ENCODE results near the gene SLC25A11. TPM values are rescaled to one million over a fixed set of nuclear protein-coding genes. Genes with fewer than 3 reads are reported as not detected.

The SLC25A11 gene
- total and polyA plus RNA-seq, 3 experiments from 2014 or later, result 85.1 to 101 (median 90.0) TPM

DNA sequence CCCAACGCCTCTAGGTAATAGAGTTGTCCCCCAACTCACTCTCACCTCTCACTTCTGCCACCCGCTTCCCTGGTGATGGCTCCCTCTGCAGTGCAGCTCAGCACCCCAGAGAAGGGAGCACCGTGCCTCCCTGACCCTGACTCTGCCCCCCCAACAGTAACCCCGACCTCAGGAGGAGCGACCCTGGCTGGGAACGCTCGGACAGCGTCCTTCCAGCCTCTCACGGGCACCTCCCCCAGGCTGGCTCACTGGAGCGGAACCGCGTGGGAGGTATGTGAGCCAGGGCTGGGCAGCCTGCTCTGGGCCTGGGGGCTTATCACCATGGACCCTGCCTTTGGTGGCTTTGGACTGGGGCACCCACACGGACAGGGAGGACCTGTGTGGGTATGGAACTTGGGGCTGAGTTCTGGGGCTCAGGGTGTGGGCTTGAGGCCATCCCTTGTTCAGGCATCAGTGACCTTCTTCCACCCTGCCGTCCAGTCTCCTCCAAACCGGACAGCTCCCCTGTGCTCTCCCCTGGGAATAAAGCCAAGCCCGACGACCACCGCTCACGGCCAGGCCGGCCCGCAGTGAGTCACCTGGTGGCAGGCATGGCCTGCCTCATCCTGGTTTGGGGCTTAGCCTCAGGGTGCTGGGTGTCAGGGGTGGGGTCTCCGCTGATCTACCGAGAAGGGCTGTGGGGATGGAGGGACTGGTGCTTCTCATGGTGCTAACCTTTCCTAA lies 47.2 kb downstream of the SLC25A11 start:
- no peaks in the 10 kb centered on the region for H3K9me3 ChIP-seq (ENCODE audit: low read length)
- H3K27ac ChIP-seq (ENCODE audit: low read depth, low read length), result no peak overlapping the region
- no peaks in the 10 kb centered on the region for H3K27me3 ChIP-seq (ENCODE audit: insufficient read depth, low read length, poor library complexity, severe bottlenecking)
- H3K36me3 ChIP-seq (ENCODE audit: insufficient read depth, low read length), result peaks cover 53% of the 10 kb centered on the region
- Mint-ChIP-seq H3K27me3 (peaks cover 0 to 2% of the 10 kb centered on the region in 2 donors), H3K9me3 (no peaks in the 10 kb centered on the region), H3K4me1 (peaks cover 2 to 5% (median 4%) of the 10 kb centered on the region in 3 donors), H3K4me3 (no peak overlapping the region), H3K36me3 (peaks cover 4 to 83% (median 7%) of the 10 kb centered on the region in 3 donors), H3K27ac (no peak overlapping the region)
- DNase-seq, result peak in 1 of 5 donors; percentile 46
- POLR2A ChIA-PET, result interaction anchor here (0.5 to 0.6 kb wide), 2 partner anchors 22 to 64 kb away, joined by 3 to 5 read pairs; no protein-coding TSS in a partner anchor
- H3K4me1 ChIP-seq (ENCODE audit: insufficient read depth, low read length), result no peaks in the 10 kb centered on the region
- H3K4me3 ChIP-seq (ENCODE audit: low read length), result no peak overlapping the region
- CTCF ChIA-PET, result interaction anchor here (1.4 to 6.5 kb wide), 4 partner anchors 8 to 183 kb away, joined by 3 to 34 read pairs (median 5); partner anchors contain the start of genes ARRB2 and CHRNE

DNA sequence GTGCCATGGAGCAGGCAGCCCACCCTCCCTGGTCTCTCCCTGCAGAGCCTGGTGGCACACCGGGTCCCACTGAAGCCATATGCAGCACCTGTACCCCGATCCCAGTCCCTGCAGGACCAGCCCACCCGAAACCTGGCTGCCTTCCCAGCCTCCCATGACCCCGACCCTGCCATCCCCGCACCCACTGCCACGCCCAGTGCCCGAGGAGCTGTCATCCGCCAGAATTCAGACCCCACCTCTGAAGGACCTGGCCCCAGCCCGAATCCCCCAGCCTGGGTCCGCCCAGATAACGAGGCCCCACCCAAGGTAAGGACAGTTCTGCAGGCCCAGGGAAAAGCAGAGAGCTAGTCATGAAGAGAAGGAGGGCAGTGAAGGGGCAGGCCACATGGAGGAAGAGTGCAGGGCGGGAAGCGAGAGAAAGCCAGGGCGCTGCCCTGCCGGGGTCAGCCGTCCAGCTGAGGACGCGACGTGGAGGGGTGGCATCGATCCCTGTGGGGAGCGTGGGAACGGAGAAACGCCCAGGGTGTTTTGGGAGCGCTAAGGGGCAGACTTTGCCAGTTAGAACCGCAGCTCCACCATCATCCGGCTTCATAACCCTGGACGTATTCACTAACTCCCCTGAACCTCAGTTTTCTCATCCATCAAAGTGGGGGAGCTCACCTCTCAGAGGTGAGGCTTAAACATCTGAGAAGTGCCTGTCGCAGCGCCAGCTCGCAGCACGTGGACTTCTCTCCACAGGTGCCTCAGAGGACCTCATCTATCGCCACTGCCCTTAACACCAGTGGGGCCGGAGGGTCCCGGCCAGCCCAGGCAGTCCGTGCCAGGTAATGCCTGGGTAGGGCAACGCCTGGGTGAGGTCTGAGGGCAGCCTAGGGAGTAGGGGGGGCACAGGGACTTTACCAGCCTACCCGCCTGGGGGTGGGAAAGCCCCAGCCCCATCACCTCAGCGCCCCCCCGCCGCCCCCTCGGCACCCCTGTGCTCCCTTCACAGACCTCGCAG lies 48.1 kb downstream of the SLC25A11 start:
- Mint-ChIP-seq H3K36me3 (peaks cover 4 to 86% (median 10%) of the 10 kb centered on the region in 3 donors), H3K9me3 (no peaks in the 10 kb centered on the region), H3K4me1 (peaks cover 2 to 5% (median 4%) of the 10 kb centered on the region in 3 donors), H3K4me3 (no peak overlapping the region), H3K27ac (peak overlapping the region in 2 of 8 donors; percentile 32 to 77), H3K27me3 (peaks cover 0 to 3% of the 10 kb centered on the region in 2 donors)
- Histone ChIP-seq H3K36me3 (ENCODE audit: insufficient read depth, low read length) (peaks cover 57% of the 10 kb centered on the region), H3K4me3 (ENCODE audit: low read length) (no peak overlapping the region), H3K27ac (ENCODE audit: low read depth, low read length) (no peak overlapping the region), H3K27me3 (ENCODE audit: insufficient read depth, low read length, poor library complexity, severe bottlenecking) (no peaks in the 10 kb centered on the region), H3K9me3 (ENCODE audit: low read length) (no peaks in the 10 kb centered on the region), H3K4me1 (ENCODE audit: insufficient read depth, low read length) (no peaks in the 10 kb centered on the region)
- peak in 1 of 5 donors; percentile 48 for DNase-seq
- CTCF ChIA-PET, result interaction anchor here (0.9 to 6.5 kb wide), 7 partner anchors 7 to 325 kb away, joined by 3 to 34 read pairs (median 4); partner anchors contain the start of genes ARRB2, C17orf107, CHRNE and PELP1
- POLR2A ChIA-PET, result interaction anchor here (1.1 kb wide), 1 partner anchor 182 kb away, joined by 3 read pairs; the partner anchor contains the start of gene ARRB2

DNA sequence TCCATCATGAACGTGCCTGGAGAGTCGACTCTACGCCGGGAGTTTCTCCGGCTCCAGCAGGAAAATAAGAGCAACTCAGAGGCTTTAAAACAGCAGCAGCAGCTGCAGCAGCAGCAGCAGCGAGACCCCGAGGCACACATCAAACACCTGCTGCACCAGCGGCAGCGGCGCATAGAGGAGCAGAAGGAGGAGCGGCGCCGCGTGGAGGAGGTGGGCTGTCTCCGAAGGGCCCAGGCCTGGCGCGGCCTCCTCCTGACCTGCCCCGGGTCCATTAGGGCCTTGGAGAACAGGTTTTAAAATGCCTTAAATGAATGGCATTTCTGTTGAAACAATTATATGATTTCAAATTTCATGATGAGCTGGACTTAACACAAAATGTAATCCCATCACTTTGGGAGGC lies 52.3 kb downstream of the SLC25A11 start:
- no peak overlapping the region for H3K4me3 Mint-ChIP-seq
- peaks cover 4 to 80% (median 10%) of the 10 kb centered on the region in 3 donors for H3K36me3 Mint-ChIP-seq
- H3K27me3 Mint-ChIP-seq, result peaks cover 0 to 3% of the 10 kb centered on the region in 2 donors

More for the DNA sequence above, 52.3 kb downstream of the SLC25A11 start:
- H3K27ac Mint-ChIP-seq, result peak overlapping the region in 1 of 8 donors; percentile 43
- Histone ChIP-seq H3K27ac (ENCODE audit: low read depth, low read length) (no peak overlapping the region), H3K27me3 (ENCODE audit: insufficient read depth, low read length, poor library complexity, severe bottlenecking) (no peaks in the 10 kb centered on the region), H3K36me3 (ENCODE audit: insufficient read depth, low read length) (peaks cover 55% of the 10 kb centered on the region), H3K9me3 (ENCODE audit: low read length) (no peaks in the 10 kb centered on the region), H3K4me3 (ENCODE audit: low read length) (no peak overlapping the region), H3K4me1 (ENCODE audit: insufficient read depth, low read length) (no peaks in the 10 kb centered on the region)
- no peaks in the 10 kb centered on the region for H3K9me3 Mint-ChIP-seq
- DNase-seq, result no peak
- peaks cover 2 to 5% (median 4%) of the 10 kb centered on the region in 3 donors for H3K4me1 Mint-ChIP-seq
- ChIA-PET POLR2A (interaction anchor here (0.6 to 1.6 kb wide), 2 partner anchors 22 to 178 kb away, joined by 4 to 6 read pairs; no protein-coding TSS in a partner anchor), CTCF (interaction anchor here (1.1 to 6.5 kb wide), 4 partner anchors 98 to 321 kb away, joined by 3 to 34 read pairs (median 10); partner anchors contain the start of genes ARRB2 and GLTPD2)

Other genes starting within 250 kb of the SLC25A11 start
- 10 to 100 TPM; 95.6 to 99.2 TPM for gene PELP1, start 235.9 kb downstream of the SLC25A11 start, total RNA-seq
- 12.6 TPM for gene PELP1, start 235.9 kb downstream of the SLC25A11 start, polyA plus RNA-seq
- 100 to 1,000 TPM; 170 to 172 TPM for gene ARRB2, start 229.4 kb downstream of the SLC25A11 start, total RNA-seq
- gene ARRB2, start 229.4 kb downstream of the SLC25A11 start, polyA plus RNA-seq, result 69.4 TPM
- 10 to 100 TPM; 23.4 to 26.7 TPM for gene MED11, start 208.6 kb downstream of the SLC25A11 start, total RNA-seq
- gene MED11, start 208.6 kb downstream of the SLC25A11 start, polyA plus RNA-seq, result 58.9 TPM
- under 1 TPM in 1 of 2 experiments, not detected in 1; 0.09 TPM for gene ZMYND15, start 200.2 kb downstream of the SLC25A11 start, total RNA-seq
- not detected for gene ZMYND15, start 200.2 kb downstream of the SLC25A11 start, polyA plus RNA-seq
- gene CXCL16, start 200.1 kb downstream of the SLC25A11 start, total RNA-seq, result 1 to 10 TPM; 2.4 to 2.8 TPM
- 3.0 TPM for gene CXCL16, start 200.1 kb downstream of the SLC25A11 start, polyA plus RNA-seq
- gene TM4SF5, start 168.2 kb downstream of the SLC25A11 start, total RNA-seq, result not detected
- not detected for gene TM4SF5, start 168.2 kb downstream of the SLC25A11 start, polyA plus RNA-seq
- not detected for gene VMO1, start 153.7 kb downstream of the SLC25A11 start, total RNA-seq
- gene VMO1, start 153.7 kb downstream of the SLC25A11 start, polyA plus RNA-seq, result not detected
- not detected for gene GLTPD2, start 151.1 kb downstream of the SLC25A11 start, total RNA-seq
- gene GLTPD2, start 151.1 kb downstream of the SLC25A11 start, polyA plus RNA-seq, result not detected
- 100 to 1,000 TPM; 198 to 207 TPM for gene PSMB6, start 143.9 kb downstream of the SLC25A11 start, total RNA-seq
- gene PSMB6, start 143.9 kb downstream of the SLC25A11 start, polyA plus RNA-seq, result 259 TPM
- 10 to 100 TPM; 10.1 to 12.0 TPM for gene PLD2, start 132.9 kb downstream of the SLC25A11 start, total RNA-seq
- 1.9 TPM for gene PLD2, start 132.9 kb downstream of the SLC25A11 start, polyA plus RNA-seq
- gene MINK1, start 106.7 kb downstream of the SLC25A11 start, total RNA-seq, result 10 to 100 TPM; 58.6 TPM
- 30.5 TPM for gene MINK1, start 106.7 kb downstream of the SLC25A11 start, polyA plus RNA-seq
- 1 to 10 TPM; 2.2 to 2.3 TPM for gene C17orf107, start 40.5 kb downstream of the SLC25A11 start, total RNA-seq
- gene C17orf107, start 40.5 kb downstream of the SLC25A11 start, polyA plus RNA-seq, result 2.0 TPM
- gene CHRNE, start 36.9 kb downstream of the SLC25A11 start, total RNA-seq, result under 1 TPM; 0.37 to 0.38 TPM
- 0.23 TPM for gene CHRNE, start 36.9 kb downstream of the SLC25A11 start, polyA plus RNA-seq
- not detected for gene GP1BA, start 7.8 kb downstream of the SLC25A11 start, total RNA-seq
- gene GP1BA, start 7.8 kb downstream of the SLC25A11 start, polyA plus RNA-seq, result not detected
- 100 to 1,000 TPM; 187 to 192 TPM for gene RNF167, start 222 bp upstream of the SLC25A11 start, total RNA-seq
- gene RNF167, start 222 bp upstream of the SLC25A11 start, polyA plus RNA-seq, result 69.0 TPM
- 1,000 to 10,000 TPM; 1,826 to 1,841 TPM for gene PFN1, start 8.5 kb upstream of the SLC25A11 start, total RNA-seq
- 2,601 TPM for gene PFN1, start 8.5 kb upstream of the SLC25A11 start, polyA plus RNA-seq
- 10 to 100 TPM; 27.1 to 29.4 TPM for gene ENO3, start 11.1 kb upstream of the SLC25A11 start, total RNA-seq
- gene ENO3, start 11.1 kb upstream of the SLC25A11 start, polyA plus RNA-seq, result 1.3 TPM
- gene SPAG7, start 27.8 kb upstream of the SLC25A11 start, total RNA-seq, result 10 to 100 TPM; 63.4 to 64.2 TPM
- gene SPAG7, start 27.8 kb upstream of the SLC25A11 start, polyA plus RNA-seq, result 112 TPM
- 10 to 100 TPM; 85.6 to 90.6 TPM for gene CAMTA2, start 47.6 kb upstream of the SLC25A11 start, total RNA-seq
- 19.6 TPM for gene CAMTA2, start 47.6 kb upstream of the SLC25A11 start, polyA plus RNA-seq
- under 1 TPM; 0.18 to 0.37 TPM for gene INCA1, start 57.5 kb upstream of the SLC25A11 start, total RNA-seq
- 0.58 TPM for gene INCA1, start 57.5 kb upstream of the SLC25A11 start, polyA plus RNA-seq
- gene KIF1C, start 57.9 kb upstream of the SLC25A11 start, total RNA-seq, result 10 to 100 TPM; 73.4 to 77.3 TPM
- 8.0 TPM for gene KIF1C, start 57.9 kb upstream of the SLC25A11 start, polyA plus RNA-seq
- gene SLC52A1, start 95.4 kb upstream of the SLC25A11 start, total RNA-seq, result under 1 TPM; 0.35 to 0.64 TPM
- gene SLC52A1, start 95.4 kb upstream of the SLC25A11 start, polyA plus RNA-seq, result 0.12 TPM
- 1 to 10 TPM; 3.7 to 4.2 TPM for gene ZFP3, start 138.4 kb upstream of the SLC25A11 start, total RNA-seq
- gene ZFP3, start 138.4 kb upstream of the SLC25A11 start, polyA plus RNA-seq, result 0.75 TPM
- 10 to 100 TPM; 21.8 to 22.9 TPM for gene ZNF232, start 171.8 kb upstream of the SLC25A11 start, total RNA-seq
- 5.7 TPM for gene ZNF232, start 171.8 kb upstream of the SLC25A11 start, polyA plus RNA-seq
- under 1 TPM in 1 of 2 experiments, not detected in 1; 0.09 TPM for gene USP6, start 176.0 kb upstream of the SLC25A11 start, total RNA-seq
- gene USP6, start 176.0 kb upstream of the SLC25A11 start, polyA plus RNA-seq, result 0.05 TPM